ENCODE data around the gene UNC79.

UNC79 gene

GRCh38 chr14:93527203-93527607 is 96.5 kb downstream of the UNC79 start:
- H3K36me3 ChIP-seq (ENCODE audit: control insufficient read depth in 1 of 2, insufficient read depth in 2 of 2, low read depth in 1 of 2, low read length in 2 of 2): no peaks in the 10 kb centered on the region
- no peak overlapping the region for H2BK120ac ChIP-seq (ENCODE audit: low read depth, low read length)
- H3K4me1 ChIP-seq (ENCODE audit: control insufficient read depth, insufficient read depth, low read depth, low read length): no peaks in the 10 kb centered on the region
- H3K14ac ChIP-seq (ENCODE audit: low read length in 2 of 2): no peak overlapping the region
- no peak overlapping the region for H2BK5ac ChIP-seq (ENCODE audit: low read depth, low read length, poor library complexity, severe bottlenecking)
- no peak overlapping the region for H3K18ac ChIP-seq (ENCODE audit: low read depth in 1 of 2, low read length in 2 of 2)
- no peak overlapping the region for H3K23ac ChIP-seq (ENCODE audit: low read length in 2 of 2)
- 72% methylated on average over 3 of the region's 4 CpGs for WGBS
- no peak overlapping the region for H2AK5ac ChIP-seq (ENCODE audit: low read length, severe bottlenecking)
- H2AFZ ChIP-seq (ENCODE audit: low read depth, low read length): no peak overlapping the region
- no peak overlapping the region for H3K27ac ChIP-seq (ENCODE audit: low read length, poor library complexity, severe bottlenecking)
- no peak overlapping the region for H4K8ac ChIP-seq (ENCODE audit: low read length)
- H4K91ac ChIP-seq (ENCODE audit: low read length): no peak overlapping the region
- H3K9me3 ChIP-seq (ENCODE audit: control insufficient read depth, low read length): no peaks in the 10 kb centered on the region
- H3K4me3 ChIP-seq (ENCODE audit: insufficient read depth in 1 of 2, low read depth in 1 of 2, low read length in 2 of 2): peak overlapping the region in 1 of 2 experiments; percentile 6
- no peak overlapping the region for H2BK12ac ChIP-seq (ENCODE audit: low read length in 2 of 2)
- DNase-seq: no peak
- no peak overlapping the region for H3K4me2 ChIP-seq (ENCODE audit: low read length, poor library complexity, severe bottlenecking)
- peak overlapping the region; percentile 62 for H3K9ac ChIP-seq (ENCODE audit: low read length)
- H3K4ac ChIP-seq (ENCODE audit: low read depth in 1 of 2, low read length in 2 of 2): no peak overlapping the region
- H2BK15ac ChIP-seq (ENCODE audit: low read depth, poor library complexity, severe bottlenecking): no peak overlapping the region
- H3K79me1 ChIP-seq (replicated peaks; ENCODE audit: low read length, poor library complexity, severe bottlenecking): no peaks in the 10 kb centered on the region
- H3K27me3 ChIP-seq (ENCODE audit: control insufficient read depth in 1 of 2, insufficient read depth in 1 of 2, low read length in 2 of 2): no peaks in the 10 kb centered on the region

GRCh38 chr14:93528884-93529558 is 98.3 kb downstream of the UNC79 start:
- no peak overlapping the region for H2BK12ac ChIP-seq (ENCODE audit: low read length in 2 of 2)
- WGBS: no CpG with 5 or more reads among the region's 1 CpG

GRCh38 chr14:93531644-93532043 is 100.9 kb downstream of the UNC79 start:
- H2BK15ac ChIP-seq (ENCODE audit: low read depth, poor library complexity, severe bottlenecking): no peak overlapping the region
- no peak overlapping the region for H2BK12ac ChIP-seq (ENCODE audit: low read length in 2 of 2)
- H3K18ac ChIP-seq (ENCODE audit: low read depth in 1 of 2, low read length in 2 of 2): no peak overlapping the region
- no peaks in the 10 kb centered on the region for H3K79me1 ChIP-seq (replicated peaks; ENCODE audit: low read length, poor library complexity, severe bottlenecking)
- H2AFZ ChIP-seq (ENCODE audit: low read depth, low read length): no peak overlapping the region
- H2BK120ac ChIP-seq (ENCODE audit: low read depth, low read length): no peak overlapping the region
- no peak overlapping the region for H3K4ac ChIP-seq (ENCODE audit: low read depth in 1 of 2, low read length in 2 of 2)
- no peak overlapping the region for H4K8ac ChIP-seq (ENCODE audit: low read length)
- peaks cover 0 to 4% of the 10 kb centered on the region in 2 experiments for H3K27me3 ChIP-seq (ENCODE audit: control insufficient read depth in 1 of 2, insufficient read depth in 1 of 2, low read length in 2 of 2)
- H3K9ac ChIP-seq (ENCODE audit: low read length): no peak overlapping the region
- no peaks in the 10 kb centered on the region for H3K36me3 ChIP-seq (ENCODE audit: control insufficient read depth in 1 of 2, insufficient read depth in 2 of 2, low read depth in 1 of 2, low read length in 2 of 2)
- H3K4me2 ChIP-seq (ENCODE audit: low read length, poor library complexity, severe bottlenecking): no peak overlapping the region
- H3K4me1 ChIP-seq (ENCODE audit: control insufficient read depth, insufficient read depth, low read depth, low read length): no peaks in the 10 kb centered on the region
- no peak overlapping the region for H3K14ac ChIP-seq (ENCODE audit: low read length in 2 of 2)
- no peak overlapping the region for H4K91ac ChIP-seq (ENCODE audit: low read length)
- H3K27ac ChIP-seq (ENCODE audit: low read length, poor library complexity, severe bottlenecking): no peak overlapping the region
- no peaks in the 10 kb centered on the region for H3K9me3 ChIP-seq (ENCODE audit: control insufficient read depth, low read length)
- no peak overlapping the region for H2AK5ac ChIP-seq (ENCODE audit: low read length, severe bottlenecking)
- no peak for DNase-seq
- H2BK5ac ChIP-seq (ENCODE audit: low read depth, low read length, poor library complexity, severe bottlenecking): no peak overlapping the region
- WGBS: no CpG with 5 or more reads among the region's 1 CpG
- no peak overlapping the region for H3K4me3 ChIP-seq (ENCODE audit: insufficient read depth in 1 of 2, low read depth in 1 of 2, low read length in 2 of 2)
- no peak overlapping the region for H3K23ac ChIP-seq (ENCODE audit: low read length in 2 of 2)

More at GRCh38 chr14:93528884-93529558, 98.3 kb downstream of the UNC79 start:
- Histone ChIP-seq H3K4me3 (ENCODE audit: insufficient read depth in 1 of 2, low read depth in 1 of 2, low read length in 2 of 2) (no peak overlapping the region), H2BK15ac (ENCODE audit: low read depth, poor library complexity, severe bottlenecking) (no peak overlapping the region), H3K4ac (ENCODE audit: low read depth in 1 of 2, low read length in 2 of 2) (no peak overlapping the region), H4K8ac (ENCODE audit: low read length) (no peak overlapping the region), H3K36me3 (ENCODE audit: control insufficient read depth in 1 of 2, insufficient read depth in 2 of 2, low read depth in 1 of 2, low read length in 2 of 2) (no peaks in the 10 kb centered on the region), H3K9ac (ENCODE audit: low read length) (no peak overlapping the region), H3K9me3 (ENCODE audit: control insufficient read depth, low read length) (no peaks in the 10 kb centered on the region), H3K79me1 (replicated peaks; ENCODE audit: low read length, poor library complexity, severe bottlenecking) (no peaks in the 10 kb centered on the region), H2AFZ (ENCODE audit: low read depth, low read length) (no peak overlapping the region), H3K4me2 (ENCODE audit: low read length, poor library complexity, severe bottlenecking) (no peak overlapping the region), H3K4me1 (ENCODE audit: control insufficient read depth, insufficient read depth, low read depth, low read length) (no peaks in the 10 kb centered on the region), H2BK5ac (ENCODE audit: low read depth, low read length, poor library complexity, severe bottlenecking) (no peak overlapping the region), H2AK5ac (ENCODE audit: low read length, severe bottlenecking) (no peak overlapping the region), H3K27ac (ENCODE audit: low read length, poor library complexity, severe bottlenecking) (no peak overlapping the region), H3K14ac (ENCODE audit: low read length in 2 of 2) (no peak overlapping the region), H3K27me3 (ENCODE audit: control insufficient read depth in 1 of 2, insufficient read depth in 1 of 2, low read length in 2 of 2) (peaks cover 0 to under 1% of the 10 kb centered on the region in 2 experiments), H3K23ac (ENCODE audit: low read length in 2 of 2) (no peak overlapping the region), H2BK120ac (ENCODE audit: low read depth, low read length) (no peak overlapping the region), H4K91ac (ENCODE audit: low read length) (no peak overlapping the region), H3K18ac (ENCODE audit: low read depth in 1 of 2, low read length in 2 of 2) (no peak overlapping the region)
- no peak for DNase-seq

GRCh38 chr14:93532541-93532940 is 101.8 kb downstream of the UNC79 start:
- no peak overlapping the region for H3K23ac ChIP-seq (ENCODE audit: low read length in 2 of 2)
- H3K14ac ChIP-seq (ENCODE audit: low read length in 2 of 2): no peak overlapping the region
- 50% methylated on average over 2 of the region's 2 CpGs for WGBS
- no peak overlapping the region for H3K4me3 ChIP-seq (ENCODE audit: insufficient read depth in 1 of 2, low read depth in 1 of 2, low read length in 2 of 2)
- no peak overlapping the region for H4K91ac ChIP-seq (ENCODE audit: low read length)
- H3K4me1 ChIP-seq (ENCODE audit: control insufficient read depth, insufficient read depth, low read depth, low read length): no peaks in the 10 kb centered on the region
- H3K9ac ChIP-seq (ENCODE audit: low read length): no peak overlapping the region
- no peak overlapping the region for H2AFZ ChIP-seq (ENCODE audit: low read depth, low read length)
- H2BK120ac ChIP-seq (ENCODE audit: low read depth, low read length): no peak overlapping the region
- no peak overlapping the region for H3K4ac ChIP-seq (ENCODE audit: low read depth in 1 of 2, low read length in 2 of 2)
- H3K27ac ChIP-seq (ENCODE audit: low read length, poor library complexity, severe bottlenecking): no peak overlapping the region
- no peaks in the 10 kb centered on the region for H3K36me3 ChIP-seq (ENCODE audit: control insufficient read depth in 1 of 2, insufficient read depth in 2 of 2, low read depth in 1 of 2, low read length in 2 of 2)
- no peak overlapping the region for H4K8ac ChIP-seq (ENCODE audit: low read length)
- no peak for DNase-seq
- H2BK5ac ChIP-seq (ENCODE audit: low read depth, low read length, poor library complexity, severe bottlenecking): no peak overlapping the region
- no peaks in the 10 kb centered on the region for H3K79me1 ChIP-seq (replicated peaks; ENCODE audit: low read length, poor library complexity, severe bottlenecking)
- no peak overlapping the region for H2BK15ac ChIP-seq (ENCODE audit: low read depth, poor library complexity, severe bottlenecking)
- no peak overlapping the region for H3K18ac ChIP-seq (ENCODE audit: low read depth in 1 of 2, low read length in 2 of 2)
- peaks cover 0 to 4% of the 10 kb centered on the region in 2 experiments for H3K27me3 ChIP-seq (ENCODE audit: control insufficient read depth in 1 of 2, insufficient read depth in 1 of 2, low read length in 2 of 2)
- no peaks in the 10 kb centered on the region for H3K9me3 ChIP-seq (ENCODE audit: control insufficient read depth, low read length)
- H3K4me2 ChIP-seq (ENCODE audit: low read length, poor library complexity, severe bottlenecking): no peak overlapping the region
- no peak overlapping the region for H2BK12ac ChIP-seq (ENCODE audit: low read length in 2 of 2)
- no peak overlapping the region for H2AK5ac ChIP-seq (ENCODE audit: low read length, severe bottlenecking)

Data from mesenchymal stem cell (in vitro differentiated cells and primary cell).